Stimulated activated CD4-positive, alpha-beta T cell treated with anti-CD3 and anti-CD28 coated beads, Interleukin-1b, Interleukin-23, amount 100 ng/mL, for 1 hour (primary cell): ENCODE measurements around the gene TXNDC17.
"Not testable (repeated sequence)": the region's sequence is repeated elsewhere in the genome, so short reads cannot be mapped to it uniquely, and the experiment has no call there.

Experiments
- DNase-seq, 2 donors: peaks; one replicate each; pipeline ENCODE4 v3.0.0-alpha.2; 2020; ENCODE audit warnings: low read depth in 2 of 2

Gene TXNDC17

GRCh38 chr17:6640536-6641246 lies at the start of gene TXNDC17, which contains the start of gene KIAA0753:
TSS of gene TXNDC17 (plus strand) at chr17:6641060. CDS start at chr17:6641083, 23 bp downstream.
TSS of gene KIAA0753 (minus strand) at chr17:6640711. CDS start at chr17:6635103, 5,608 bp downstream.
- DNase-seq: peak; percentile 66 to 79

GRCh38 chr17:6591599-6592158 lies 49.2 kb upstream of the TXNDC17 start:
- no peak for DNase-seq

- DNase-seq: no peak
These were observed 48.7 kb upstream of the TXNDC17 start for GRCh38 chr17:6592173-6592572.

GRCh38 chr17:6593371-6593770 lies 47.5 kb upstream of the TXNDC17 start:
- not testable (repeated sequence) for DNase-seq

GRCh38 chr17:6596081-6596480 lies 44.8 kb upstream of the TXNDC17 start:
- DNase-seq: no peak

- DNase-seq: no peak
These were observed 44.3 kb upstream of the TXNDC17 start for GRCh38 chr17:6596511-6596910.

- DNase-seq: no peak
These were observed 43.9 kb upstream of the TXNDC17 start for GRCh38 chr17:6596941-6597340.

- DNase-seq: no peak
These were observed 43.1 kb upstream of the TXNDC17 start for GRCh38 chr17:6597727-6598126.

- DNase-seq: no peak
These were observed 41.5 kb upstream of the TXNDC17 start for GRCh38 chr17:6599364-6599763.

- no peak for DNase-seq
These were observed 38.7 kb upstream of the TXNDC17 start for GRCh38 chr17:6602141-6602540.

- no peak for DNase-seq
These were observed 37.0 kb upstream of the TXNDC17 start for GRCh38 chr17:6603744-6604325.

GRCh38 chr17:6605142-6605541 lies 35.7 kb upstream of the TXNDC17 start:
- no peak for DNase-seq

GRCh38 chr17:6608321-6608720 lies 32.5 kb upstream of the TXNDC17 start:
- no peak for DNase-seq

- no peak for DNase-seq
These were observed 30.8 kb upstream of the TXNDC17 start for GRCh38 chr17:6610011-6610410.

- no peak for DNase-seq
These were observed 29.6 kb upstream of the TXNDC17 start for GRCh38 chr17:6611231-6611630.

- no peak for DNase-seq
These were observed 16.9 kb upstream of the TXNDC17 start for GRCh38 chr17:6623941-6624340.

GRCh38 chr17:6626616-6627015 lies 14.2 kb upstream of the TXNDC17 start:
- no peak for DNase-seq

GRCh38 chr17:6627019-6627418 lies 13.8 kb upstream of the TXNDC17 start:
- DNase-seq: no peak

- no peak for DNase-seq
These were observed 10.5 kb upstream of the TXNDC17 start for GRCh38 chr17:6630390-6630789.

GRCh38 chr17:6632530-6632929 lies 8.3 kb upstream of the TXNDC17 start:
- no peak for DNase-seq

- DNase-seq: no peak
These were observed 7.6 kb upstream of the TXNDC17 start for GRCh38 chr17:6633263-6633662.

- no peak for DNase-seq
These were observed 4.8 kb upstream of the TXNDC17 start for GRCh38 chr17:6636105-6636504.
